Kidney capillary endothelial cell (primary cell): ENCODE results near the gene PTPRT.
"Not testable (repeated sequence)": the region's sequence is repeated elsewhere in the genome, so short reads cannot be mapped to it uniquely, and the experiment has no call there.

Source experiments
- DNase-seq: peaks from one replicate; pipeline ENCODE4 v3.0.0-alpha.2; 2018; ENCODE audit warnings: low spot score

The PTPRT gene

DNA sequence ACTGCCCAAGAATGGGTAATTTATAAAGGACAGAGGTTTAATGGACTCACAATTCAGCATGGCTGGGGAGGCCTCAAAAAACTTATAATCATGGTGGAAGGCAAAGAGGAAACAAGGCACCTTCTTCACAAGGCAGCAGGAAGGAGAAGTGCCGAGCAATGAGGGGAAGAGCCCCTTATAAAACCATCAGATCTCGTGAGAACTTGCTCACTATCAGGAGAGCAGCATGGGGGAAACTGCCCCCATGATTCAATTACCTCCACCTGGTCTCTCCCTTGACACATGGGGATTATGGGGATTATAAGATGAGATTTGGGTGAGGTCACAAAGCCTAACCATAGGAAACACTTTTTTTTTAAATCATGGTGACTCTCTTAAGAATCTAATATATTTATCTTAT is 278.9 kb downstream of the PTPRT start:
- DNase-seq = not testable (repeated sequence)

DNA sequence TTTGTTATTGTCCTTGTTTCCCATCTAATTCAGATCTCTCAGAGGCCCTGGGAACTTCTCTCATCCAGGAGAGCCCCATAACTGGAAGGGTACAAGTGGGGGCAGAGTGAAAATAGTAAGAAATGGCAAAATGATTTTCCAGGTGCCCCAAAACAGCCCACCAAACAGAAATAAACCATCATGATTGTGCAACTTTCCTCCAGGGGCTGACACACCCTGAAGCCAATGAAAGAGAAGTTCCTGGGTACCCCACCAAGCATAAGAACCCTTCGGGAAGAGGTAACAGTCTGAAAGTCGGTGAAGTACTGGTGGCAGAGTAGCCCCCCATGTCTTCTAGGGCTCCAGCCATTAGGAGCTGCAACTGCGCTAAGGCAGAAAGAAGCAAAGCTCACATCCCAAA is 282.0 kb downstream of the PTPRT start:
- DNase-seq = no peak

DNA sequence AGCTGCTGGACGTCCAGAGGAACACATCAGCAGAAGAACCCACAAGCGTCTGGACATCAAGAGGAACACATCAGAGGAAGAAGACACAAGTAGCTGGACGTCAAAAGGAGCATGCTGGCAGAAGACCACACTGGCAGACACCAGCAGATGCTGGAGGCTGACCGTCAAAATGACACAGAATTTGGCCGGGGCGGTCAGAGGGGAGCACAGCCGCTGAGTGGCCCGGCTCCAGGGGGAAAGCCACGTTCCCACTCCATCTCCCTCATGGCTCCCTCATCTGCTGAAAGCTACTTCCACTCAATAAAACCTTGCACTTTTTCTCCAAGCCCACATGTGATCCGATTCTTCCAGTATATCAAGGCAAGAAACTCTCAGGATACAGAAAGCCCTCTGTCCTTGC is 283.6 kb downstream of the PTPRT start:
- DNase-seq = no peak

DNA sequence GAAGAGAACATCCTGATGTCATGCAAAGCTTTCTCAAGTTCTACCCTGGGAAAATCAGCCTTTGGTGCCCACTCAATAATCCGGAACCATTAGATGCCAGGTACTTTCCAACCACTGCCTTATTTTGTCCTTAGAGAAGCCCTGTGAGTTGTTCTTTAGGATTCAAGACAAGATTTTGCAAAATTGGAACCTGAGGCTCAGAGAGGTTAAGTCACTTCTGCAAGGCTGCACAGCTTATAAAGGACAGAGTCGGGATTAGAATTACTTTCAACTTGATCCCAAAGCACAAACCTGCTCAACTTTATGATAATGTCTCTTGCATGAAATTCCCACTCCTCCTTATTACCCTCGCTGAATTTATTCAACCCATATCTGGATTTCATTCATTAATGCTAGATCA is 287.2 kb downstream of the PTPRT start:
- no peak for DNase-seq

DNA sequence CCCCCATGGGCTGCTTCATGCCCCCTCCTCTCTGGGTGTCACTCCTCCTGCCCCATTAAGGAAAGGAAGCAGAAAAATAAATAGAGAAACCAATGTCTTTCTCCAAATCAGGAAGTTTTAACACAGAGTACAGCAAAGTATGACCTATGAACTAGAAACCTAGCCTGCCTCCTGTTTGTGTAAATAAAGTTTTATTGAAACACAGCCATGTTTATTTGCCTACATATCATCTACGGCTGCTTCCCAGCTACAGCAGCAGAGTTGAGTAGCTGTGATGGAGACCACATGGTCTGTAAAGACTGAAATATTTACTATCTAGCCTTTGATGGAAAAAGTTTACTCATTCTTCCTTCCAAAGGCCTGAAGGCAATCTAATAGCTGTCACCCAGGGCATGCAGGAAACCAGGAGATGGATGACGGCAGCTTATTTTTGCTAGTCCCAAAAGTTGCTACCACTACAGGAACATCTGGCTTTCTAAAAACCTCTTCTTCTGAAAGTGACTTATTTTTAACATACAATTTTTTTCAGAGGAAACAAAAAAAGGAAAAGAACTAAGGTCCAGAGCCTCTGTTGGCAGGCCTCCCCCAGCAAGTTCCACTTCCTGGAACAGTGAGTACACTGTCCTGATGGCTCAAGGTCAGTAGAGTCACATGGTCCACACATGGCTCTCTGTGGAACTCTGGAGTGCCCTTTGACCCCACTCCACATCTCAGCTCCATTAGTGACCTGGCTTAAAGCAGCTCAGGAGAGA is 287.8 kb downstream of the PTPRT start:
- no peak for DNase-seq

DNA sequence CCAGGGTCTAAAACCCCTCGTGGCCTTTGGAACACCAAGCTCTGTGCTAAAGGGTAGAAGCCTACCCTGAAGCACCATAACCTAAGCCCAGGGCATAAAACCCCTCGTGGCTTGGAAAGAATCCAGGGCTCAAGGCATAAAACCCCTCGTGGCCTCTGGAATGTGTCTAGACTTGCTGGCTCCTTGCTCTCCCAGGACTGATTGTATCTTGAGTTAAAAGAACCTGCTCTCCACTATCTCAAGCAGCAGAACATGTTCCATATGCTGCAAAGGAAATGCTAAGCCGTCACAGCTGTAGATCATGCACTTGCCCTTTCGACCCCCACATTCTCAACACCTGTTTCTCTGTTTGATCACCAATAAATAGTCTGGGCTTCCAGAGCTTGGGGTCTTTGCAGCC is 288.9 kb downstream of the PTPRT start:
- not testable (repeated sequence) for DNase-seq

DNA sequence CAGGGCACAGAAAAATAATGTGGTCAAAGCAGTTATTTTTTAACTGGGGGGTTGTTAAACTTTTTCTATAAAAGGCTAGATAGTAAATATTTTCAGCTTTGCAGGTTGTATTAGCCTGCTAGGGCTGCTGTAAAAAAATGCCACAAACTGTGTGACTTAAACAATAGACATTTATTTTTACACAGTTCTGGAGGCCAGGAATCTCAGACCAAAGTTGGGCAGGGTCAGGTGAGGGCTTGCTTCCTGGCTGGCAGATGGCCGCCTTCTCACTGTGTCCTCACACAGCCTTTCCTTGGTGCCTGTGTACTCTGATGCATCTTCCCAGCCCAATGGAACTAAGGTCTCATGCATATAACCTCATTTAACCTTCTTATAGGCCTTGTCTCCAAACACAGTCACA is 294.7 kb downstream of the PTPRT start:
- DNase-seq = no peak

DNA sequence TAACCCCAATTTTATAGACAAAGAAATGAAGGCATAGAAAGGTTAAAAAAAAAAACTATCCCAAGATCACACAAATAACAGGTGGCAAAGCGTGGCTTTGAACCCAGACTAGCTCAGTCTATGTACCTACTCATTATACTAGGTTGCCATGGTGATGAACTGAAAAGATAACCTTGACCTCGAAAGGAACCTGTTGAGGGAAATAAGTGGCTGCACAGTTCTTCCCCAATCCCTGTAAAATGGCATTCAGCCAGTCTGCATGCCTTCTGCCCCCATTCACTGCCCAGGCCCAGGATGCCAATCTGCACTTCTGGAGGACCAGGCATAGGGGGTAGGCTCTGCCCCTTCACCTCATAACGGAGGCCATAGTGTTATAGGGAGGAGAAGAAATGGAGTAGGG is 295.2 kb downstream of the PTPRT start:
- DNase-seq = no peak

DNA sequence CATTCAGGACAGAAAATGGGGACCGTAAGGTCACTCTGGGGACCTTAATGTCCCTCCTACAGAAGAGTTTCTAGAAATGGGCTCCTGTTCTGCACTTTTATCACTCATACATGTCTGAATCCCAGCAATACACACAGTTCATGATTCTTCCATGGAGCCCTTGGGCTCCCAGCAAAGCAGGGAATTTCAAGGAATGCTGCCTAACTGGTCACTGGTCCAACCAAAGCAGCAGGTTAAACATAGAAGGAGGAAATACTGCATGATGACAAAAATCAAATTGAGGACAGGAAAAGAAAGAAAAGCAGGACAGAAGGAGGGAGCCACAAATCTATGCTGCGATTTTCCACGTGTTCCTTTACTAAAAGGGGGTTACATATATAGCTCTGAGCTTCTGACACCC is 300.2 kb downstream of the PTPRT start:
- no peak for DNase-seq

DNA sequence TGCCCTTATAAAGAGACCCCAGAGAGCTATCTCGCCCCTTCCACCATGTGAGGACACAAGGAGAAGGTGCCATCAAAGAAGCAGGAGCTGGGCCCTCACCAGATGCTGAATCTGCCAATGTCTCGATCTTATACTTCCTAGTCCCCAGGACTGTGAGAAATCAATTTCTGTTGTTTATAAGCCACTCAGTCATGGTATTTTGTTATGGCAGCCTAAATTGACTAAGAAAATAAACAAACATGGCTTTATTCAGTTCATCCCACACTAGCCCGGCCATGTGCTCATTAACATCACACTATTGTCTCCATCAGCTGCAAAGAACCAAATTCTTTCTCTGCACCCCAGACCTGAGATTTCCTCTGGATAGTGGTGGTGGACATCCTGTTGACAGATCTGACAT is 302.4 kb downstream of the PTPRT start:
- no peak for DNase-seq

DNA sequence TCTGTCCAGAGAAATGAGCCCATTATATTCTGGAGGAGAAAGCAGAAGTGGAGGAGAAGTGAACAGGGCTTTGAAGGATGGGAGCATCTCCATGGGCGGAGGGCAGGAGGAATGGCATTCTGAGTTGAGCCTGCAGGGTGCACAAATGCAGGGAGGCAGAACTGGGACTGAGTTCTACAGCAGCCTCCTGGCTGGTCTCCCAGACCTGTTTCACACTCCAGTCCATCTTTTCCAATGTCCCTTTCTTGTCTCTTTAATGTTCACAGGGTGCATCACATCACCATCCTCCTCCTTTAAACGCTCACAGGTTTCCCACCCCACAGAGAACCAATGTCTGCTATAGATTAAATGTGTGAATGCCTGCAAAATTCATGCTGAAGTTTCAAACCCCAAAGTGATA is 302.9 kb downstream of the PTPRT start:
- DNase-seq = no peak

DNA sequence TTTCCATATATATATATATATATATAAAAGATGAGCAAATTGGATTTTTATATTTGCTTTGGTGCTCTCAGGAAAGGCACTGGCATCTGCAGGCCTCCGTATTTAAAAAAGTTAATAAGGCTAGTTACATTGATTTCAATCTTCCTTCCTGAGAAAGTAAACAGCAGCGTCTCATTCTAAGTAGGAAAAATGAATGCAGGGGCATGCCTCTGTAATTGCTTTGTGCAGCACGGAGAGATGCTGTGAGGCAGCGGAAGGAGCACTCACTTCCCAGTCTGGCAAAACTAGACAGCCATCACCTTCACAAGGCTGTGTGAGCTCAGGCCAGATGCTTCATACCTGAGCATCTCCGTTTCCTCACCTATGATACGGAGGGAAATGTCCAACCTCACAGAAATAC is 303.7 kb downstream of the PTPRT start:
- DNase-seq = no peak

DNA sequence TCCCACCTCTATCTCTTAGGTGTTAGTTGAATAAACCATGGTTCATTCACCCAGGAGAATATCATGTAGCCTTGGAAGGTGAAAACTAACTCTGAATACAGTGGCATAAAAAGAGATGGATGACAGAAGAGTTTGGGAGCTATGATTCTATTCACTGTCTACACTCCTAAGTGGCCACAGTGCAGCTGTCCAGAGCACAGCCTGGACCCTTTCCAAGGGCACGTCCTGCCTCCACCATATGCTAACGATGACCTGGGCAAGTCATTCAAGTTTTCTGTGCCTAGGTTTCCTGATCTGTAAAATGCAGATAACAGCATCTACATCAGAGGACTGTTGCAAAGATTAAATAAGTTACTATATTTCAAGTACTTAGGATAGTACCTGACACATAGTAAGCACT is 314.1 kb downstream of the PTPRT start:
- no peak for DNase-seq

DNA sequence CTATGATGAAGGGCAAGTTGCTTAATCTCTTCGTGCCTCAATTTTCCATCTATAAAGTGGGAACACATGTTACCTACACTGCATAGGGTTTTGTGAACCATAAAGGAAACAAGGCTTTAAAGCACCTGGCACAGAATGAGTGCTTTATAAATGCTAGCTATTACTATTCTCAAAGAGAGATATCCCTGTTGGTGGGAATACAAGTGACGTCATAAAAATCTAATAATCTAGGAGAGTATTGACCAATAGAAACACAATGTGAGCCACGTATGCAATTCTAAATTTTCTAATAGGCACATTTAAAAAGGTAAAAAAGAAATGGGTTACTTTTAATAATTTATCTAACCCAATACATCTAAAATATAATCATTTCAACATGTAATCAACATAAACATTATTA is 316.4 kb downstream of the PTPRT start:
- DNase-seq = no peak

DNA sequence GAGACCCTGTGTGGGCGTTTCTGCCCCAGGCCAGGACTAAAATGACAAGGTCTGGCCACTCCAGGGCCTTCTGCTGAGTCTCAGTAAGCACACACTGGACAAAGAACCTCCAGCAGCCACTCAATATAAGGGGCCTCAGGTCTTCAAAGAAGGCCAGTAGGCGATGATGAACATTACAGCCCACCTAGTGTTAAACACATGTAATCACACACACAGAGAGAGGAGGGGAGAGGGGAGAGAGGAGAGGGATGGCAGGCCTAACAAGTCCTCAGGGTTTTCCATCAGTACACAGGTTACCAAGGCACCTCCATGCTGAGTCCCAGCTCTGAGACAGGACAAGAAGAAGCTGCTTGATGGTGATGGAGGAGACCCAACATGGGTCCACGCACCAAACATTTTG is 325.6 kb downstream of the PTPRT start:
- no peak for DNase-seq

DNA sequence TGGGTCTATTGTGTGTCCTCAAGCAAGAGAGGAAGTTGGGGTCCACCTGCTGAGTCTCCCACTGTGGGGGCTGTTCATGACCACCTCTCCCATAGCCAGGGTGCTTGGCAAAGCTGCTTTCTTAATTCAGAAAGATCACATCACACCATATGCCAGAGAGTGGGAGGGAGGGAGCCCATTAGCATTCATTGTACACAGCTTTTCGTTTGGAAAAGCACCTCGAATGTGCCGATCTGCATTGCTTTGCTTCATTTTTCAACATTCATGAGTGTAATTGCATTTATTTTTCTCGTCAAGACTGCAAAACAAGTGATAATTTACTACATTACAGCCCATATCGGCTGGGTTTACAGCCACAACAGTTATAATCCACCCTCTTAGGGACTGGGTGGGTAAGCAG is 327.3 kb downstream of the PTPRT start:
- no peak for DNase-seq

DNA sequence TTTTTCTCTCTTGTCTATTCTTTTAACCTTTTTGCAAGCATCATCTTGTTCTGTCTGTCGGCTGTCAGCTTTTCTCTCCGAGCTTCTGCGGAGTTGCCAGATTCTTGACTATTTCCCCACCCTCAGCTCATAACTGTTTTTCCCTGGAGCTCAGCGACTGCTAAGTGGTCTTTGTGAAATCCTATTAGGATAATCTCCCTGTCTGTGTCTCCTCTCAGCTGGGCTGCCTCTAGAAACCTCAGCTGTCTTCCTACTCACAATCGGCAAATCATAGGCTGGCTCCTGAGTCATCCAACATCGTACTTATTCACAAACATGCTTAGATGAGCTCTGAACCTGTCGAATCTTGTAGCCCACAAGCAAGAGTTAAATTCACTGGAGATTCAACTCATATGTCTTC is 332.3 kb downstream of the PTPRT start:
- DNase-seq = no peak

DNA sequence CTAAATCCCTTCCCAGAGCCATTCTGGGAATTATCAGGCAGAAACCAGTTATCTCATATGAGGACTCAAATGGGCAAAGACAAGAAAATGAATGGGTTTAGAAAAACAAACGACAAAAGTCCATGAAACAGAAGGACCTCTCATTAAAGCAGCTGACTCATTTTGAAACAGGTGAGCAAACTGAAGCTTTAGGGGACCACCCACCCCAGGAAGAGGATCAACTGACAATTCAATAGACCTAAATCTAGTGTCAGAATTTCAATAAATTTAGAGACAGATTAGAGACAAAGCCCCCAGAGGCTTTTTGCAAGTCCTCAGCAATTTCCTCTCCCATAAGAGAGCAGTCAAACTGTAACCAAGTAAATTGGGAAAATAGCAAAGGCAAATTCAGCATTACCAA is 333.8 kb downstream of the PTPRT start:
- no peak for DNase-seq

DNA sequence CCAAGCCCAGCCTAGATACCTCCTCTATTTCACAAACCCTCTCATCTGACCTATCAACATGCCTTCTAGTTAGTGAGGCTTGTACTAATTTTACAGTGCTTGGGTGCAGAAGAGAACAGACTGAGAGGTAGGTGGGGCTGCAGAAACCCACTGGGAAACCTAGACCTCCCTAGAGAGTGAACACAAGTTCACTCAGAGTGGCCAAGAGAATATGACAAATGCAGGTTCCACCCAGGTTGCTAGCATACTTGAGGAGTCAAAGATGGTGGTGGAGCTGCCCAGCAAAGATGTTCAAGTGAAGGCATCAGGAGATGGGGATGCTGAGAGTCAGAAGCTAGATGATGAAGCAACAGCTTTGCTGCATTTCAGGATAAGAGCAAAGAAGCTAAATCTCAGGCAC is 337.0 kb downstream of the PTPRT start:
- DNase-seq = no peak

DNA sequence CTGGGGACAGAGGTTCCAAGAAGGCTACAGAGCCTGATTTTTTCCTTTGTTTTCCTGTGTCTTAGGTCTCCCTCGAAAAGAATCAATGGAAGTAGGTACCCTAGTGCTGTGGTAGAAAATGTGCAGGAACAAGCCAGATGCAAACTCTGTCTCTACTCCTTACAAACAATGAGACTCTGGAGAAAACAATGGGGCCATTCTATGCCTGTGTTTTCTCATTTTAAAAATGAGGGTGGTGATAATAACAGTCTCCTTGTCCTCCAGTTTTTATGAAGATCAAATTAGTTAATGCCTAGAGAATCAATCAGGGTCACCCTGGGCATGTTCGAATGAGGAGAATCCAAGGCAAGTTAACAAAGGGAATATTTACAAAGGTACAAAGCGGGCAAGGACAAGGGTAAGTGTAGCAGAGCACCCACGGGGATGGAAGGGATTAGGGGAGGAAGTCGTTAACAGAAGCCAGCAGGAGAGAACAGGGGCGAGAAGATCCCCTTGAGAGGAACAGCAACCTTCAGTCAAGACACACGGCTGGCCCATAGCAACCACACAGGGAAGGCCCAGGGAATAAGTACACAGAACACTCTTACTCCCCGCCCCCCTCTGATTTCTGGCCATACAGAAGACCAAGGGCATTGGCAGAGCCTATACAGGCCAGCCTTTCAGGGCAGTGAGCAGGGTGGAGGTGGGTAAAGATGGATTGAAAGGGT is 342.8 kb downstream of the PTPRT start:
- DNase-seq = no peak

DNA sequence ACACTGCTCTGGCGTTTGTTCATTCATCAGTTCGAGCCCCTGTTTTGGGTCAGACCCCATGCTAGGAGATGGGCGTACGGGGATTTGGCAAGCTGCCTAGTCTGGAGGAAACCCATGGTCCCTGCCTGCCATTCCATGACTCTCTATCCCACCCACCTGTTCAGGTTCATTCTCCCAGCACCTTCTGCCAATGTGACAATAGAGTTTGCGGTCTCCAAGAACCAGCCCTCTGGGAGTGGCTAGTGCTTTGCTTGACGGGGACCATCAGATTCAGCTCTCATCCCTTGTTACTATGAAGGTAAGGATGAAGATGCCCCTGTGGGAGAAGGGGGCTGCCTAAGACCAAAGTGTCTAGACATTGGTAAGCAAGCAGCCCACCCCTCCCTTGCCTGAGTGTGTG is 345.0 kb downstream of the PTPRT start:
- no peak for DNase-seq

DNA sequence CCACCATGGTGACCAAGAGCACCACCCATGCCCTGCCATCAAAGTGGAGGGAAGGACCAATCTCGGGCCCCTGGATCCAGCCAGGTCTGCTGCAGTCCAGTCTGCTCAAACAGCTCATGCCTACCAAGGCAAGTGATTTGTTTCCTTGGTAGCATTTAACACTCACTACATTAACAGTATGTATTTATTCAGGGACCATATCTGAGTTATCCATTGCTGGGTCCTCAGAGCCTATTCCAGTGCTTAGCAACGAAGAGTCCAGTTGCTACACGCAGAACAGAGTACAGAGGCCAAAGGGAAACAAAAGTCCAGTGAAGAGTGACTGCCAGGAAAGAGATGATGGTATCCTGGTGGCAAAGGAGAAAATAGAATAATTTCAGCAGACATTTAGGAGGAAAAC is 352.2 kb downstream of the PTPRT start:
- DNase-seq = no peak

DNA sequence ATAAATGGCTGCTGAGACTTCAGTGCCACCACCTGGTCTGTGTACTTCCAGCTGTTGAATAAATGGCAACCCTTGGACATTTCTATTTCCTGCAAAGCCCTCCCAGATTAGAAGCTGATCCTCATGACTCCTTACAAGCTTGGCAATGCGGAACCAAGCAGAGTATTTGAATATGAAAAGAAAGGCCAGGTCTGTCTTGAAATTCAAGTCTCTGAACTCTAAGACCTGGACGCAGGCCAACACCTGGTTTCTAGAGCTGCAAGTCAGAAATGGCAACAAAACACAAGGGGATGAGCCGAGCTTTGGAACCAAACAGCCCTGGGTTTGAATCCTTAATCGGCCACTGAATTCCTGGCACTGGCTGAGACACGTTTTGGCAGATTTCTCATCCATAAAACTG is 353.4 kb downstream of the PTPRT start:
- DNase-seq = no peak

DNA sequence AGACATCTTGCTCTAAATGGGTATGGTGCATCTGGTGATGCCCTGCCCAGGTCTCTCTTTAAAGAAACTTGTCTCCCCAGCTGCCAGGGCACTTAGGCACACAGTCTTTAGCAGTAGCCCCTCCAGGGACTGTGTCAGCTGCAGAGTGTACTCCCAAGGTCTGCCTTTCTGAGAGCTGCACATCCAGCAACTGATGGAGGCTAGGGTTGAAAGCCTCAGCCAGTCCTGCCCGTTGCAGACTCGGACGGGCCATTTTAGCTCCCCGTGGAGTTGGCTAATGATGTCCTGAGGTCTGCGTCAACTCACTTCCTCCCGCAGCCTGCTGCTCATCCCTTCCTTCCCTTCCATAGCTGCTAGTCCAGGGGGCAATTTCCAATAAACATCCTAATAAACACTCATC is 381.8 kb downstream of the PTPRT start:
- no peak for DNase-seq
